KMS-11 (cell line): ENCODE data around the gene ENO4.

Source experiments
- H2AFZ ChIP-seq: fragments of 200-600 bp; sonication (generic); 2 replicates; pipeline ENCODE4 v1.6.1; 2016; ENCODE audit warnings: antibody characterized with exemption, mixed run types, low read depth
- H3K27ac ChIP-seq: fragments of 200-600 bp; sonication (generic); 2 replicates; pipeline ENCODE4 v1.6.1; 2016; ENCODE audit warnings: mild to moderate bottlenecking, mixed run types
- H3K27me3 ChIP-seq: fragments of 200-600 bp; sonication (generic); 2 replicates; pipeline ENCODE4 v1.6.1; 2017; ENCODE audit warnings: mild to moderate bottlenecking, low read depth, mixed run types, moderate library complexity; ENCODE audit not compliant: insufficient read depth
- H3K36me3 ChIP-seq: fragments of 200-600 bp; sonication (generic); 2 replicates; pipeline ENCODE4 v1.6.1; 2017; ENCODE audit warnings: mild to moderate bottlenecking, mixed run types; ENCODE audit not compliant: insufficient read depth
- H3K4me1 ChIP-seq: fragments of 200-600 bp; sonication (generic); 2 replicates; pipeline ENCODE4 v1.6.1; 2016; ENCODE audit warnings: mild to moderate bottlenecking, low read depth, mixed run types; ENCODE audit not compliant: poor library complexity, severe bottlenecking
- H3K4me2 ChIP-seq: fragments of 200-600 bp; sonication (generic); 2 replicates; pipeline ENCODE4 v1.7.0; 2016; ENCODE audit warnings: mild to moderate bottlenecking, mixed run types
- H3K4me3 ChIP-seq: fragments of 200-600 bp; sonication (generic); IDR thresholded peaks from 2 replicates; pipeline ENCODE4 v1.6.1; 2017; ENCODE audit warnings: low read depth, low read length, mixed read lengths; ENCODE audit not compliant: insufficient read depth
- H3K79me2 ChIP-seq: fragments of 200-600 bp; sonication (generic); 2 replicates; pipeline ENCODE4 v1.6.1; 2016; ENCODE audit warnings: low read depth, mixed run types; ENCODE audit not compliant: insufficient read depth
- H3K9ac ChIP-seq: fragments of 200-600 bp; sonication (generic); 2 replicates; pipeline ENCODE4 v1.6.1; 2016; ENCODE audit warnings: mild to moderate bottlenecking, mixed run types
- H4K20me1 ChIP-seq: fragments of 200-600 bp; sonication (generic); 2 replicates; pipeline ENCODE4 v1.6.1; 2016; ENCODE audit warnings: mild to moderate bottlenecking, mixed run types; ENCODE audit not compliant: insufficient read depth
- CTCF ChIP-seq: fragments of 200-600 bp; sonication (generic); conservative IDR thresholded peaks from 2 replicates; pipeline ENCODE4 v1.6.1; 2017; ENCODE audit warnings: low read depth, mild to moderate bottlenecking, antibody characterized with exemption, low read length, moderate library complexity, mixed read lengths

Gene ENO4

GRCh38 chr10:116817178-116817577 lies 32.1 kb upstream of the ENO4 start:
- no peak for TF ChIP-seq CTCF
- no peaks in the 10 kb centered on the region for H4K20me1 ChIP-seq
- no peak overlapping the region for H2AFZ ChIP-seq
- no peaks in the 10 kb centered on the region for H3K27me3 ChIP-seq
- H3K4me3 ChIP-seq: no peak overlapping the region
- H3K79me2 ChIP-seq: no peaks in the 10 kb centered on the region
- H3K27ac ChIP-seq: no peak overlapping the region
- no peaks in the 10 kb centered on the region for H3K36me3 ChIP-seq
- H3K4me2 ChIP-seq: no peak overlapping the region
- H3K4me1 ChIP-seq: no peaks in the 10 kb centered on the region
- no peak overlapping the region for H3K9ac ChIP-seq

GRCh38 chr10:116817780-116818343 lies 31.4 kb upstream of the ENO4 start:
- no peaks in the 10 kb centered on the region for H3K4me1 ChIP-seq
- H3K4me3 ChIP-seq: no peak overlapping the region
- no peaks in the 10 kb centered on the region for H3K79me2 ChIP-seq
- no peak overlapping the region for H3K9ac ChIP-seq
- no peaks in the 10 kb centered on the region for H3K27me3 ChIP-seq
- no peak overlapping the region for H2AFZ ChIP-seq
- H3K36me3 ChIP-seq: no peaks in the 10 kb centered on the region
- H3K4me2 ChIP-seq: no peak overlapping the region
- no peaks in the 10 kb centered on the region for H4K20me1 ChIP-seq
- no peak overlapping the region for H3K27ac ChIP-seq
- TF ChIP-seq CTCF: no peak

- H3K4me3 ChIP-seq: no peak overlapping the region
- no peaks in the 10 kb centered on the region for H4K20me1 ChIP-seq
- H3K79me2 ChIP-seq: no peaks in the 10 kb centered on the region
- H3K4me2 ChIP-seq: no peak overlapping the region
- no peaks in the 10 kb centered on the region for H3K4me1 ChIP-seq
- H3K27ac ChIP-seq: no peak overlapping the region
- no peak overlapping the region for H2AFZ ChIP-seq
- no peaks in the 10 kb centered on the region for H3K36me3 ChIP-seq
- no peaks in the 10 kb centered on the region for H3K27me3 ChIP-seq
- H3K9ac ChIP-seq: no peak overlapping the region
- no peak for TF ChIP-seq CTCF
Observed at GRCh38 chr10:116819999-116820677, 29.2 kb upstream of the ENO4 start.

- TF ChIP-seq CTCF: no peak
- Histone ChIP-seq H4K20me1 (no peaks in the 10 kb centered on the region), H3K79me2 (no peaks in the 10 kb centered on the region), H3K4me1 (no peaks in the 10 kb centered on the region), H3K36me3 (no peaks in the 10 kb centered on the region), H3K4me2 (no peak overlapping the region), H3K27me3 (no peaks in the 10 kb centered on the region), H2AFZ (no peak overlapping the region), H3K27ac (no peak overlapping the region), H3K9ac (no peak overlapping the region), H3K4me3 (no peak overlapping the region)
Observed at GRCh38 chr10:116825901-116826300, 23.4 kb upstream of the ENO4 start.
